HL-60 (cell line): ENCODE measurements around the gene TENM4.

Source experiments
- DNase-seq, 2 experiments: peaks; one replicate each; pipeline ENCODE4 v3.0.0-alpha.2; 2010 to 2020; ENCODE audit warnings: low read depth in 1 of 2, low spot score in 1 of 2
- H3K27ac ChIP-seq: fragments of 250-450 bp; sonication (Bioruptor Pico); replicated peaks from 2 replicates; pipeline ENCODE4 v1.5.1; 2020; ENCODE audit warnings: mild to moderate bottlenecking, moderate library complexity
- H3K27me3 ChIP-seq: fragments of 250-450 bp; sonication (Bioruptor Pico); 2 replicates; pipeline ENCODE4 v1.5.1; 2021; ENCODE audit warnings: mild to moderate bottlenecking, moderate library complexity; ENCODE audit not compliant: insufficient read depth, poor library complexity, severe bottlenecking
- H3K4me3 ChIP-seq: replicated peaks from 2 replicates; pipeline ENCODE4 v1.5.1; 2011; ENCODE audit warnings: mild to moderate bottlenecking, control low read depth, low read length; ENCODE audit not compliant: insufficient read depth
- CTCF ChIP-seq: IDR thresholded peaks from one replicate; pipeline ENCODE4 v1.5.1; 2011; ENCODE audit warnings: low read length, control low read depth, inconsistent platforms; ENCODE audit not compliant: insufficient read depth
- GABPA ChIP-seq: IDR thresholded peaks from 2 replicates; pipeline ENCODE4 v1.6.1; 2012; ENCODE audit warnings: low read depth
- POLR2AphosphoS5 ChIP-seq: IDR thresholded peaks from 2 replicates; pipeline ENCODE4 v1.6.1; 2012; ENCODE audit warnings: low read depth
- SPI1 ChIP-seq: IDR thresholded peaks from 2 replicates; pipeline ENCODE4 v1.6.1; 2012; ENCODE audit warnings: low read depth, mild to moderate bottlenecking, borderline replicate concordance
- TF ChIP-seq, protein P1 (sequence below): IDR thresholded peaks from 2 replicates; pipeline ENCODE4 v1.6.1; 2012; ENCODE audit warnings: low read depth; ENCODE audit not compliant: insufficient replicate concordance

The TENM4 gene

DNA sequence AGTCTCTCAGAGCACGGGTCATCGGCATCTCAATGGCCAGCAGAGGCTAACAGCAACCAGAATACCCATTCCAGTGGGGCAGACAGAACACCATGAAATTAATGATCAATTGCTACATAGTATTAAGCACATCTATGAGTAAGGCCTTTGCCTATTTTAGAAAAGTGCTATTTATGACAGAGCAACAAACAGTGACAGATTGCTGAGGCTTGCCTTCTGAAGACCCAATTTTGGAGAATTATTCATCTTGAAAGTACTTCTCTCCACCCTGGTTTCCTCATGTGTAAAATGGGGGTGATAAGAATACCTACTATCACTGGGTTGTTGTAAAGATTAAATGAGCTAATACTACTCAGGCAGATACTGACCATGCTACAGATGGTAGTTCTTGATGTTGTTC lies 232.7 kb downstream of the TENM4 start:
- DNase-seq, result no peak
- TF ChIP-seq CTCF (no peak), GABPA (no peak), POLR2AphosphoS5 (no peak), SPI1 (no peak)
- TF ChIP-seq, protein P1, sequence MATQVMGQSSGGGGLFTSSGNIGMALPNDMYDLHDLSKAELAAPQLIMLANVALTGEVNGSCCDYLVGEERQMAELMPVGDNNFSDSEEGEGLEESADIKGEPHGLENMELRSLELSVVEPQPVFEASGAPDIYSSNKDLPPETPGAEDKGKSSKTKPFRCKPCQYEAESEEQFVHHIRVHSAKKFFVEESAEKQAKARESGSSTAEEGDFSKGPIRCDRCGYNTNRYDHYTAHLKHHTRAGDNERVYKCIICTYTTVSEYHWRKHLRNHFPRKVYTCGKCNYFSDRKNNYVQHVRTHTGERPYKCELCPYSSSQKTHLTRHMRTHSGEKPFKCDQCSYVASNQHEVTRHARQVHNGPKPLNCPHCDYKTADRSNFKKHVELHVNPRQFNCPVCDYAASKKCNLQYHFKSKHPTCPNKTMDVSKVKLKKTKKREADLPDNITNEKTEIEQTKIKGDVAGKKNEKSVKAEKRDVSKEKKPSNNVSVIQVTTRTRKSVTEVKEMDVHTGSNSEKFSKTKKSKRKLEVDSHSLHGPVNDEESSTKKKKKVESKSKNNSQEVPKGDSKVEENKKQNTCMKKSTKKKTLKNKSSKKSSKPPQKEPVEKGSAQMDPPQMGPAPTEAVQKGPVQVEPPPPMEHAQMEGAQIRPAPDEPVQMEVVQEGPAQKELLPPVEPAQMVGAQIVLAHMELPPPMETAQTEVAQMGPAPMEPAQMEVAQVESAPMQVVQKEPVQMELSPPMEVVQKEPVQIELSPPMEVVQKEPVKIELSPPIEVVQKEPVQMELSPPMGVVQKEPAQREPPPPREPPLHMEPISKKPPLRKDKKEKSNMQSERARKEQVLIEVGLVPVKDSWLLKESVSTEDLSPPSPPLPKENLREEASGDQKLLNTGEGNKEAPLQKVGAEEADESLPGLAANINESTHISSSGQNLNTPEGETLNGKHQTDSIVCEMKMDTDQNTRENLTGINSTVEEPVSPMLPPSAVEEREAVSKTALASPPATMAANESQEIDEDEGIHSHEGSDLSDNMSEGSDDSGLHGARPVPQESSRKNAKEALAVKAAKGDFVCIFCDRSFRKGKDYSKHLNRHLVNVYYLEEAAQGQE, result no peak
- no peak overlapping the region for H3K4me3 ChIP-seq

GRCh38 chr11:79206951-79207350 lies 233.9 kb downstream of the TENM4 start:
- TF ChIP-seq GABPA (no peak), SPI1 (no peak), POLR2AphosphoS5 (no peak), CTCF (no peak)
- no peaks in the 10 kb centered on the region for H3K27me3 ChIP-seq
- H3K4me3 ChIP-seq, result no peak overlapping the region
- H3K27ac ChIP-seq, result no peak overlapping the region
- DNase-seq, result no peak

More for the DNA sequence above, 232.7 kb downstream of the TENM4 start:
- no peaks in the 10 kb centered on the region for H3K27me3 ChIP-seq
- H3K27ac ChIP-seq, result no peak overlapping the region

DNA sequence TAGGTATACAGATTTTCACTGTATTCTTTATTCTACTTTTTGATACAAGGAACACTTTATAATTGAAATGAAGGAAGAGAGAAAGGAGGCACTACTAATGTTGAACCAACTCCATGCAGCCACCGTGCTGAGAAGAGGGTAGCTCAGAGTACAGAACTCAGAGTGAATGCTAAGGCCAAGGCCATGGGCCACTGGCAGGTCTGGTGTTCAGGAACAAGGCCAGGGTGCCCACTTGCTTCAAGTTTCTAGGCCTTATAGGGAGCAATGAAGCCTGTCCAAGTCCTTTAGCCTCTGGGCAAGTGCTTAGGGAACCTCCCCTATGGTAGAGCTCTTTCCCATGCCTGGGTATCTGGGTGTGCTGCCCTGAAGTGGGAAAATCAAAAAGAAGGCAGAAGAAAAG lies 235.0 kb downstream of the TENM4 start:
- H3K27me3 ChIP-seq, result no peaks in the 10 kb centered on the region
- no peak overlapping the region for H3K4me3 ChIP-seq
- TF ChIP-seq POLR2AphosphoS5 (no peak), GABPA (no peak), CTCF (no peak), SPI1 (no peak)
- TF ChIP-seq, protein P1, result no peak
- DNase-seq, result no peak
- H3K27ac ChIP-seq, result no peak overlapping the region

DNA sequence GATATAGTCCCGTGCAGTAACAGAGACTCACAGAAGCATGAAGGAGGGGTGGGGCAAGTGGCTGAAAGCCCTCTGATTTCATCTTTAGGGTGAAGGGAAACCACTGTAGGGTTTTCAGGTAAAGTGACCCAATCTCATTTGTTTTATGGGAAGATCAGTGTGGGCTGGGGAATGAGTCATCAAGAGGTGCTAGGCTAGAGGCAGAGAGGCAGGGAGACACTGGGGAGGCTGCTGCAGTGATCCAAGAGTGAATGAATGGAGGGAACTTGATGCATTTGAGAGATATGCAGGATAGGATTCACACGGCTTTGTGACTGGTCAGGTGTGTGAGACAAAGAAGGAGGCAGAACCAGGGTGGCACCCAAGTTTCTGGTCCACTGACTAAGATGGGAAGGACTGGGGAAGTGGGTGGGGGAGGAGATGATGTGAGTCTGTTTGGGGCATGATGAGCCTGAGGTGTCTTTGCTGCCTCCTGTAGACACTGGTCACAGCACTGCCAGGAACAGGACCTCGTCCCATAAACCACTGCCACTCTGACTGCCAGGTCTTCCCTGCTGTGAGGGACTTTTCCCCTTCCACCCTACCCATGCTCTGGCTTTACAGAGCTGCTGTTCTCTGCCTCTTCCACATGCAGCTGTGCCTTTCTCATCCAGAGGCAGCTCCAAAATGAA lies 239.0 kb downstream of the TENM4 start:
- Histone ChIP-seq H3K27ac (no peak overlapping the region), H3K27me3 (no peaks in the 10 kb centered on the region), H3K4me3 (no peak overlapping the region)
- TF ChIP-seq GABPA (no peak), SPI1 (no peak), POLR2AphosphoS5 (no peak), CTCF (no peak)
- TF ChIP-seq, protein P1, result no peak
- no peak for DNase-seq
